Ovary (tissue), 9 donors: Measurements from ENCODE around the gene PDIA2. TPM values are rescaled to one million over a fixed set of nuclear protein-coding genes. Genes with fewer than 3 reads are reported as not detected.
"Not testable (repeated sequence)": the region's sequence is repeated elsewhere in the genome, so short reads cannot be mapped to it uniquely, and the experiment has no call there.

ENCODE experiments used
- DNase-seq, 5 donors: peaks; one replicate each; pipeline ENCODE4 v3.0.0-alpha.2; 2019 to 2020
- H3K27ac ChIP-seq, 2 donors: fragments of 200-600 bp; one replicate each; pipeline versions ENCODE4 v1.5.1 to v1.8.0; 2019 to 2022
- H3K27me3 ChIP-seq: fragments of 200-600 bp; one replicate; pipeline ENCODE4 v1.8.0; 2022
- H3K36me3 ChIP-seq: fragments of 200-600 bp; sonication (generic); one replicate; pipeline ENCODE4 v1.5.1; 2019
- H3K4me1 ChIP-seq: one replicate; pipeline ENCODE4 v1.8.1; 2013; ENCODE audit warnings: mild to moderate bottlenecking, moderate library complexity; ENCODE audit not compliant: insufficient read depth
- H3K4me3 ChIP-seq: fragments of 200-600 bp; sonication (generic); one replicate; pipeline ENCODE4 v1.5.1; 2017
- H3K9me3 ChIP-seq, 2 donors: fragments of 200-600 bp in 1 of 2; sonication (generic) in 1 of 2; one replicate each; pipeline versions ENCODE4 v1.5.1 to v1.8.1; 2013 to 2019; ENCODE audit warnings: mild to moderate bottlenecking in 1 of 2, moderate library complexity in 1 of 2
- CTCF ChIP-seq, 3 donors: fragments of 450-650 bp in 2 of 3; fragments of 200-600 bp in 1 of 3; IDR thresholded peaks; one replicate each; pipeline versions ENCODE4 v1.5.1 to v1.8.0; 2016 to 2022; ENCODE audit warnings: antibody characterized with exemption in 3 of 3, mild to moderate bottlenecking in 1 of 3
- EP300 ChIP-seq: sonication (generic); formaldehyde crosslinking; IDR thresholded peaks from one replicate; pipeline ENCODE4 v1.6.1; 2017; ENCODE audit warnings: antibody characterized with exemption
- POLR2A ChIP-seq: fragments of 450-650 bp; IDR thresholded peaks from one replicate; pipeline ENCODE4 v1.6.1; 2017; ENCODE audit warnings: antibody characterized with exemption, mild to moderate bottlenecking, moderate library complexity
- WGBS, 3 donors: extraction: QIAGEN DNeasy Blood & Tissue Kit in 1 of 3; methylation state at CpG; one replicate each; pipeline versions ENCODE4 v1.1.5 to v1.1.7; 2013 to 2017; 5-methylcytosine and 5-hydroxymethylcytosine counted together
- intact Hi-C, 4 donors: fragments of 100-400 bp; cut with DNase I; formaldehyde crosslinking; loops; one replicate each; pipeline versions ENCODE4 v1.11.0 to v1.15.1; 2022 to 2023
- polyA plus RNA-seq, 2 donors: library from polyadenylated mRNA; stranded (reverse); fragments of 200-250 nt in 1 of 2; fragments of 350-450 nt in 1 of 2; fragmentation: Illumina TruSeq in 1 of 2; extraction: RNeasy Lipid Tissue Mini Kit (QIAGEN cat#74804) in 1 of 2; gene quantifications; one replicate each; pipeline ENCODE4 v1.2.3, GENCODE V29; 2013 to 2014
- total RNA-seq, 7 donors: library from RNA; depleted of rRNA in 2 of 7; stranded (reverse); fragments of >200 nt in 2 of 7; fragmentation: NEBNext Ultra II Directional in 3 of 7; extraction: Animal tissue kit (Norgen Biotek cat#: 25700) in 3 of 7; gene quantifications; one replicate each; pipeline versions ENCODE4 v1.1.0 to v1.2.4, GENCODE V29; 2016 to 2023
- donor health status: DM: no; HTN: no; CAD: no; lungs with moderate emphysema.
- donor health status: DM: no; HTN: no; CAD: no.
- donor health status: Bipolar disorder and iron deficiency.
- donor health status: DM: yes; HTN: yes; CAD: no.
- donor health status: DM: no; HTN: no; CAD: no.
- donor health status: DM: yes; HTN: yes; CAD: no.

PDIA2 gene
- total and polyA plus RNA-seq, 9 donors: 0.04 to 0.92 (median 0.32) TPM; not detected in 5

- Histone ChIP-seq H3K27ac (no peak overlapping the region), H3K27me3 (no peaks in the 10 kb centered on the region), H3K36me3 (no peaks in the 10 kb centered on the region), H3K9me3 (no peaks in the 10 kb centered on the region), H3K4me1 (no peaks in the 10 kb centered on the region), H3K4me3 (no peak overlapping the region)
- no peak for DNase-seq
- TF ChIP-seq CTCF (IDR thresholded peaks at IDR 0.05) (no peak), POLR2A (no peak), EP300 (no peak)
- intact Hi-C loops: no loop called here
- 86 to 88% (median 87%) methylated on average over 17 of the region's 17 CpGs for WGBS, 3 donors
Measured at GRCh38 chr16:324201-324450, 41.2 kb downstream of the PDIA2 start.

GRCh38 chr16:324451-325334 lies 41.7 kb downstream of the PDIA2 start:
- Histone ChIP-seq H3K27me3 (no peaks in the 10 kb centered on the region), H3K36me3 (no peaks in the 10 kb centered on the region), H3K4me1 (no peaks in the 10 kb centered on the region), H3K27ac (no peak overlapping the region), H3K4me3 (no peak overlapping the region), H3K9me3 (no peaks in the 10 kb centered on the region)
- intact Hi-C loops: no loop called here
- no peak for TF ChIP-seq CTCF (IDR thresholded peaks at IDR 0.05)
- no peak for TF ChIP-seq POLR2A
- no peak for TF ChIP-seq EP300
- no peak for DNase-seq
- WGBS, 3 donors: 71 to 79% (median 75%) methylated on average over 54 to 55 of the region's 55 CpGs

- 84 to 90% (median 86%) methylated on average over 28 of the region's 28 CpGs for WGBS, 3 donors
- Histone ChIP-seq H3K9me3 (no peaks in the 10 kb centered on the region), H3K4me3 (no peak overlapping the region), H3K27ac (no peak overlapping the region), H3K36me3 (no peaks in the 10 kb centered on the region), H3K27me3 (no peaks in the 10 kb centered on the region), H3K4me1 (peaks cover 1% of the 10 kb centered on the region)
- intact Hi-C loops: no loop called here
- no peak for TF ChIP-seq EP300
- TF ChIP-seq CTCF (IDR thresholded peaks at IDR 0.05): no peak
- TF ChIP-seq POLR2A: no peak
- no peak for DNase-seq
Measured at GRCh38 chr16:325375-326145, 42.6 kb downstream of the PDIA2 start.

GRCh38 chr16:330741-331140 lies 47.8 kb downstream of the PDIA2 start:
- TF ChIP-seq CTCF (IDR thresholded peaks at IDR 0.05) (no peak), EP300 (no peak), POLR2A (no peak)
- 33 to 49% (median 33%) methylated on average over 2 of the region's 2 CpGs for WGBS, 3 donors
- intact Hi-C loops: no loop called here
- no peak overlapping the region for H3K4me3 ChIP-seq
- no peaks in the 10 kb centered on the region for H3K27me3 ChIP-seq
- peaks cover 15% of the 10 kb centered on the region for H3K4me1 ChIP-seq
- H3K9me3 ChIP-seq: no peaks in the 10 kb centered on the region
- DNase-seq: no peak
- no peaks in the 10 kb centered on the region for H3K36me3 ChIP-seq
- no peak overlapping the region for H3K27ac ChIP-seq

- DNase-seq, H3K9me3 ChIP-seq, H3K27ac ChIP-seq, intact Hi-C loops, H3K4me3 ChIP-seq, H3K27me3 ChIP-seq, H3K36me3 ChIP-seq: not testable (repeated sequence)
- 10 to 19% (median 12%) methylated on average over 6 of the region's 6 CpGs for WGBS, 3 donors
- peaks cover 15% of the 10 kb centered on the region for H3K4me1 ChIP-seq
Measured at GRCh38 chr16:331181-331814, 48.3 kb downstream of the PDIA2 start.
